Epithelial cell of esophagus (primary cell): Measurements from ENCODE around the gene GPC6.

Experiments used
- DNase-seq: peaks from one replicate; pipeline ENCODE4 v3.0.0; 2010; ENCODE audit warnings: low read depth
- H3K4me3 ChIP-seq: 2 replicates; pipeline ENCODE4 v1.5.1; 2011; ENCODE audit warnings: mild to moderate bottlenecking, low read length, control low read depth
- TF ChIP-seq, protein P1 (sequence below): IDR thresholded peaks from 2 replicates; pipeline ENCODE4 v1.5.1; 2011; ENCODE audit warnings: low read depth, mild to moderate bottlenecking, low read length, control low read depth, inconsistent platforms; ENCODE audit not compliant: insufficient read depth; ENCODE audit errors: missing control alignments

Gene GPC6

GRCh38 chr13:93714171-93714570, 487.6 kb downstream of the GPC6 start:
- H3K4me3 ChIP-seq: no peak overlapping the region
- no peak for DNase-seq

GRCh38 chr13:93715866-93716265, 489.3 kb downstream of the GPC6 start:
- H3K4me3 ChIP-seq: no peak overlapping the region
- DNase-seq: peak; percentile 27
- TF ChIP-seq, protein P1, sequence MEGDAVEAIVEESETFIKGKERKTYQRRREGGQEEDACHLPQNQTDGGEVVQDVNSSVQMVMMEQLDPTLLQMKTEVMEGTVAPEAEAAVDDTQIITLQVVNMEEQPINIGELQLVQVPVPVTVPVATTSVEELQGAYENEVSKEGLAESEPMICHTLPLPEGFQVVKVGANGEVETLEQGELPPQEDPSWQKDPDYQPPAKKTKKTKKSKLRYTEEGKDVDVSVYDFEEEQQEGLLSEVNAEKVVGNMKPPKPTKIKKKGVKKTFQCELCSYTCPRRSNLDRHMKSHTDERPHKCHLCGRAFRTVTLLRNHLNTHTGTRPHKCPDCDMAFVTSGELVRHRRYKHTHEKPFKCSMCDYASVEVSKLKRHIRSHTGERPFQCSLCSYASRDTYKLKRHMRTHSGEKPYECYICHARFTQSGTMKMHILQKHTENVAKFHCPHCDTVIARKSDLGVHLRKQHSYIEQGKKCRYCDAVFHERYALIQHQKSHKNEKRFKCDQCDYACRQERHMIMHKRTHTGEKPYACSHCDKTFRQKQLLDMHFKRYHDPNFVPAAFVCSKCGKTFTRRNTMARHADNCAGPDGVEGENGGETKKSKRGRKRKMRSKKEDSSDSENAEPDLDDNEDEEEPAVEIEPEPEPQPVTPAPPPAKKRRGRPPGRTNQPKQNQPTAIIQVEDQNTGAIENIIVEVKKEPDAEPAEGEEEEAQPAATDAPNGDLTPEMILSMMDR: no peak

More at GRCh38 chr13:93714171-93714570, 487.6 kb downstream of the GPC6 start:
- TF ChIP-seq, protein P1: no peak

DNA sequence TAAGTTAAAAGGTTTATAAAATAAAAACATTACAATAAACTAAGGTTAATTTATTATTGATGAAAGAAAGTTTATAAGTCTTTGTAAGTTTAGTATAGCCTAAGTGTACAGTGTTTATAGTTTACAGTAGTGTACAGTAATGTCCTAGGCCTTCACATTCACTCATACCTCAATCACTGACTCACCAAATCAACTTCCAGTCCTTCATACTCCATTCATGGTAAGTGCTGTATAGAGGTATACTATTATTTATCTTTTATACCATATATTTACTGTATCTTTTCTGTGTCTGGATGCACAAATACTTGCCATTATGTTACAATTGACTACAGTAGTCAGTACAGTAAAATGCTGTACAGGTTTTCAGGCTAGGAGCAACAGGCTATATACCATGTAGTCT, 490.0 kb downstream of the GPC6 start:
- DNase-seq: peak; percentile 21
- TF ChIP-seq, protein P1: no peak
- H3K4me3 ChIP-seq: no peak overlapping the region

- TF ChIP-seq, protein P1: no peak
- no peak overlapping the region for H3K4me3 ChIP-seq
- no peak for DNase-seq
Observed at GRCh38 chr13:93721483-93721882, 494.9 kb downstream of the GPC6 start.

DNA sequence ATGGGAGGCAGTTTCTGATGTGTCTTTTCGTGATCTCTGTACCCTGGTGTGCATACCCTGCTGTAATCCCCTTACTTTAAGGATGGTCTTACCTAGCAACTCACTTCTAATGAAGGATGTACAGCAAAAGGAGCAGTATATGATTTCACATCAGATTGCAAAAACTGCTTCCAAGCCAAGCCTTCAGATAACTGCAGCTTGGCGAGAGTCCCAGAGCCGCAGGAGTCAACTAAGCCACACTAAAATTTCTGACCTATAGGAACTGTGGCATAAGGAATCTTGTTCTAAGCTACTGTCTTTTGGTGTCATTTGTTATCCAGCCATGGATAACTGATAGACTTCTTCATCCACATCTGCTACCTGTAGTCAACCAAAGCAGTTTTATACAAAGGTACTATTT, 496.7 kb downstream of the GPC6 start:
- DNase-seq: no peak

DNA sequence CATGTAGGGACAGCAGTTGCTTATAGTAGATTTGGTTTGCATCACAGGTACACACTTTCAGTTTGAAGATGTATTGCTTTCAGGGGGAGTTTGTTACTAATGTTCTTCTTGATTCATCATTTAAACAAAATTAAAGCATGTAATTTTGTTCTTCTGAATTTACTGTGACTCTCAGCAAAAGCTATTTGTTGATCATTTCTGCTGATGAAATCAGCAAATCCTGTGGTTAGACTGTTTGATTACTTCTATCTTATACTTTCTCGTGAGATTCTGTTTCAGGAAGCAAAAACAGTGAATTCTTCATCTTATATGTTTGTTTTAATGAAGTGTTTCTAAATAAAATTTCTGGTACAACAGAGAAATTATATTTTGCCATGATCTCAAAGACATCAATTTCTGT, 497.6 kb downstream of the GPC6 start:
- TF ChIP-seq, protein P1: no peak
- H3K4me3 ChIP-seq: no peak overlapping the region
- no peak for DNase-seq

More for the DNA sequence above, 496.7 kb downstream of the GPC6 start:
- TF ChIP-seq, protein P1: no peak
- no peak overlapping the region for H3K4me3 ChIP-seq

- H3K4me3 ChIP-seq: no peak overlapping the region
- TF ChIP-seq, protein P1: no peak
- no peak for DNase-seq
Observed at GRCh38 chr13:93726173-93726957, 499.8 kb downstream of the GPC6 start.
